ENCODE data around the gene ANXA10.
A peak's percentile ranks its signal among the peaks of the same experiment; 100 is the strongest.

GRCh38 chr4:168164915-168165548 lies 72.7 kb downstream of the ANXA10 start:
- TF ChIP-seq CTCF (IDR thresholded peaks at IDR 0.05) (no peak), POLR2A (IDR thresholded peaks at IDR 0.05) (no peak), POLR2AphosphoS5 (IDR thresholded peaks at IDR 0.05) (peak in 1 of 3 donors; percentile 23)
